Brain microvascular endothelial cell (primary cell): Measurements from ENCODE around the gene FBXO9.
"Not testable (repeated sequence)": the region's sequence is repeated elsewhere in the genome, so short reads cannot be mapped to it uniquely, and the experiment has no call there.

ENCODE experiments used
- DNase-seq: peaks from one replicate; pipeline ENCODE4 v3.0.0-alpha.2; 2020
- H3K27ac ChIP-seq: fragments of 250-450 bp; sonication (Bioruptor Pico); 2 replicates; pipeline ENCODE4 v1.5.1; 2020; ENCODE audit warnings: mild to moderate bottlenecking, moderate library complexity
- H3K27me3 ChIP-seq: fragments of 250-450 bp; sonication (Bioruptor Pico); replicated peaks from 2 replicates; pipeline ENCODE4 v1.5.1; 2020; ENCODE audit warnings: mild to moderate bottlenecking
- H3K36me3 ChIP-seq: fragments of 250-450 bp; sonication (Bioruptor Pico); replicated peaks from 2 replicates; pipeline ENCODE4 v1.5.1; 2020; ENCODE audit warnings: mild to moderate bottlenecking
- H3K4me3 ChIP-seq: 2 replicates; pipeline ENCODE4 v1.5.1; 2011; ENCODE audit warnings: low read depth, mild to moderate bottlenecking, control low read depth, low read length, moderate library complexity
- CTCF ChIP-seq: IDR thresholded peaks from 2 replicates; pipeline ENCODE4 v1.5.1; 2011; ENCODE audit warnings: low read depth, mild to moderate bottlenecking, moderate library complexity, low read length, control low read depth, inconsistent platforms; ENCODE audit errors: missing control alignments
- in situ Hi-C: cut with HindIII; loops from 2 replicates; pipeline ENCODE4 v1.10.0; 2017; ENCODE audit warnings: low sequenced_read_pairs, low pct_ligation_motif_present

FBXO9 gene

GRCh38 chr6:53048431-53049195 is 16.6 kb upstream of the FBXO9 start:
- DNase-seq, result peak; percentile 87
- Histone ChIP-seq H3K27ac (peak overlapping the region; percentile 99), H3K27me3 (no peaks in the 10 kb centered on the region), H3K36me3 (no peaks in the 10 kb centered on the region), H3K4me3 (peak overlapping the region; percentile 37)
- no peak for TF ChIP-seq CTCF
- in situ Hi-C loops, result no loop called here

GRCh38 chr6:53049415-53049814 is 15.8 kb upstream of the FBXO9 start:
- Histone ChIP-seq H3K27me3 (no peaks in the 10 kb centered on the region), H3K36me3 (no peaks in the 10 kb centered on the region), H3K4me3 (no peak overlapping the region), H3K27ac (peak overlapping the region; percentile 99)
- no peak for TF ChIP-seq CTCF
- DNase-seq, result no peak
- in situ Hi-C loops, result no loop called here

- H3K36me3 ChIP-seq, in situ Hi-C loops, DNase-seq, H3K27me3 ChIP-seq, H3K4me3 ChIP-seq, H3K27ac ChIP-seq: not testable (repeated sequence)
Measured at GRCh38 chr6:53052152-53052551, 13.1 kb upstream of the FBXO9 start.

- no peak for TF ChIP-seq CTCF
- Histone ChIP-seq H3K27ac (no peak overlapping the region), H3K27me3 (no peaks in the 10 kb centered on the region), H3K4me3 (no peak overlapping the region), H3K36me3 (no peaks in the 10 kb centered on the region)
- no peak for DNase-seq
- in situ Hi-C loops, result no loop called here
Measured at GRCh38 chr6:53054532-53054931, 10.7 kb upstream of the FBXO9 start.

DNA sequence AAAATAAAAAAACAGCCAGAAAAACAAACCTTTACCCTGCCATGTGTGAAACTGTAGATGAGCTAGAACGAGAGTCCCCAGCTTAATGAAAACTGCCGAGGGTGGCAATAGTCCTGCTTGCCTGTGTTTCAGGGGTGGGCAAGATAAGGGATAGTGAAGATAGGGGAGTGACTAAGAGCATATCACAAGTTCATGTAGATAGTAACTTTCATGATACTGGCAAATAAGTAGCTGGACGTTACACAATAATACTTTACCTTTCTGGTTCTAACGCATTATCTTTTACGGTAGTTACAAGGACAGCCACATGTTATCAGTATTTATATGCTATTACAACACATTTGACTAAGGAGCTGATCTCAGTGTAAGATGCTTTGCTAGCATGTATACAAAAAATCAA is 9.3 kb upstream of the FBXO9 start:
- H3K27ac ChIP-seq, result no peak overlapping the region
- in situ Hi-C loops, result no loop called here
- no peaks in the 10 kb centered on the region for H3K27me3 ChIP-seq
- H3K36me3 ChIP-seq, result no peaks in the 10 kb centered on the region
- no peak overlapping the region for H3K4me3 ChIP-seq
- no peak for DNase-seq
- no peak for TF ChIP-seq CTCF

DNA sequence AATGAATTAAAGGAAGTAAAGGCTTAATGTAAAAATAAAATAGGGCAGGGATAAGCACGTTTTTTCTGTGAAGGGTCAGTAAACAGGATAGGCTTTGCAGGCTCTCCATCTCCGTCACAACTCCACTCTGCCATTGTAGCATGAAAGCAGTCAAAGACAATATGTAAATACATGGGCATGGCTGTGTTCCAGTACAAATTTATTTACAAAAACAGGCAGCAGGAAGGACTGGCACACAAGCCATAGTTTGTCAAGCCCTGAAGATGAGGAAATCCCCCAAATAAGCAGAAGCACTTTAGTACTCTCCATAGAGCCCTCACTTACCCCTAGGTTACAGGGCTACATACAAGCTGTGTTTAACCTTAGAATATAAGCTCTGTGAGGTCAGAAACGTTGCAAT is 8.9 kb upstream of the FBXO9 start:
- Histone ChIP-seq H3K4me3 (no peak overlapping the region), H3K36me3 (no peaks in the 10 kb centered on the region), H3K27me3 (no peaks in the 10 kb centered on the region), H3K27ac (no peak overlapping the region)
- no peak for DNase-seq
- in situ Hi-C loops, result no loop called here
- TF ChIP-seq CTCF, result no peak
